ENCODE results near the gene HDAC4.

DNA sequence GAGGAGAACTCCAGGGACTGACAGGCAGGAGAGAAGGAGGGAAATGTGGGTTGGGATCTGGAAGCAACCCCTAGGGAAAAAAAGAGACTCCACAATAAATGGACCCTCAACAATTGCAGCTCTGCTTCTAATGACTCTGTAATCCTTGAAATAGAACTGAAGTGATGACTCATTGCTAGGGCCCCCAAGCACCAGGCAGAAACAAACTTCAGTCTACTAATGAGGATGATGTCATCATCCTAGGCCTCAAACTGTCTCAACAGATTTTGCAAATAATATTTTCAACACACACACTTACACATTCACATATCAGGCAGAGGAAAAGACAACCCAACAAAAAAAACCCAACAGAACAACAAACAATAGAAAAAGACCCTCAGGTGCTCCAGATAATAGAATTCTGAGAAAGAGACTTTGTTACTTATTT lies 143.3 kb downstream of the HDAC4 start:
- no peak for TF ChIP-seq POLR2A (IDR thresholded peaks at IDR 0.05)
- TF ChIP-seq, protein P1, sequence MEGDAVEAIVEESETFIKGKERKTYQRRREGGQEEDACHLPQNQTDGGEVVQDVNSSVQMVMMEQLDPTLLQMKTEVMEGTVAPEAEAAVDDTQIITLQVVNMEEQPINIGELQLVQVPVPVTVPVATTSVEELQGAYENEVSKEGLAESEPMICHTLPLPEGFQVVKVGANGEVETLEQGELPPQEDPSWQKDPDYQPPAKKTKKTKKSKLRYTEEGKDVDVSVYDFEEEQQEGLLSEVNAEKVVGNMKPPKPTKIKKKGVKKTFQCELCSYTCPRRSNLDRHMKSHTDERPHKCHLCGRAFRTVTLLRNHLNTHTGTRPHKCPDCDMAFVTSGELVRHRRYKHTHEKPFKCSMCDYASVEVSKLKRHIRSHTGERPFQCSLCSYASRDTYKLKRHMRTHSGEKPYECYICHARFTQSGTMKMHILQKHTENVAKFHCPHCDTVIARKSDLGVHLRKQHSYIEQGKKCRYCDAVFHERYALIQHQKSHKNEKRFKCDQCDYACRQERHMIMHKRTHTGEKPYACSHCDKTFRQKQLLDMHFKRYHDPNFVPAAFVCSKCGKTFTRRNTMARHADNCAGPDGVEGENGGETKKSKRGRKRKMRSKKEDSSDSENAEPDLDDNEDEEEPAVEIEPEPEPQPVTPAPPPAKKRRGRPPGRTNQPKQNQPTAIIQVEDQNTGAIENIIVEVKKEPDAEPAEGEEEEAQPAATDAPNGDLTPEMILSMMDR (IDR thresholded peaks at IDR 0.05): no peak
